Esophagus (tissue), 2 donors: ENCODE data around the gene PCID2. TPM values are rescaled to one million over a fixed set of nuclear protein-coding genes. Genes with fewer than 3 reads are reported as not detected.
A peak's percentile ranks its signal among the peaks of the same experiment; 100 is the strongest.

Experiments used
- H3K27ac ChIP-seq, 2 donors: one replicate each; pipeline ENCODE4 v1.5.1; 2013; ENCODE audit warnings: low read depth in 2 of 2, mild to moderate bottlenecking in 2 of 2, inconsistent platforms in 1 of 2, low read length in 1 of 2, moderate library complexity in 1 of 2
- H3K27me3 ChIP-seq, 2 donors: one replicate each; pipeline ENCODE4 v1.6.1; 2013; ENCODE audit warnings: low read length in 2 of 2, control low read depth in 1 of 2, mild to moderate bottlenecking in 1 of 2; ENCODE audit not compliant: insufficient read depth in 2 of 2, control insufficient read depth in 1 of 2
- H3K36me3 ChIP-seq, 2 donors: one replicate each; pipeline ENCODE4 v1.6.1; 2013; ENCODE audit warnings: low read length in 1 of 2; ENCODE audit not compliant: control insufficient read depth in 2 of 2, insufficient read depth in 2 of 2
- H3K4me1 ChIP-seq, 2 donors: one replicate each; pipeline ENCODE4 v1.6.1; 2013; ENCODE audit warnings: low read length in 1 of 2; ENCODE audit not compliant: control insufficient read depth in 2 of 2, insufficient read depth in 2 of 2
- H3K4me3 ChIP-seq, 2 donors: one replicate each; pipeline ENCODE4 v1.5.1; 2013; ENCODE audit warnings: low read length in 2 of 2, mild to moderate bottlenecking in 2 of 2, low read depth in 1 of 2, moderate library complexity in 1 of 2
- H3K9me3 ChIP-seq, 2 donors: one replicate each; pipeline ENCODE4 v1.6.1; 2013; ENCODE audit warnings: mild to moderate bottlenecking in 2 of 2, low read depth in 1 of 2, low read length in 1 of 2, moderate library complexity in 1 of 2; ENCODE audit not compliant: control insufficient read depth in 2 of 2, insufficient read depth in 1 of 2
- WGBS, 2 donors: extraction: QIAGEN DNeasy Blood & Tissue Kit; methylation state at CpG; one replicate each; pipeline ENCODE4 v1.1.7; 2013; 5-methylcytosine and 5-hydroxymethylcytosine counted together
- polyA plus RNA-seq, 2 donors: library from polyadenylated mRNA; stranded (reverse); fragments of 200-250 nt; gene quantifications; one replicate each; pipeline ENCODE4 v1.2.3, GENCODE V29; 2013
- donor health status: healthy with polysubstance abuse.
- donor health status: Bipolar disorder and iron deficiency.

Gene PCID2
- polyA plus RNA-seq, 2 donors: 17.8 to 20.7 TPM

DNA sequence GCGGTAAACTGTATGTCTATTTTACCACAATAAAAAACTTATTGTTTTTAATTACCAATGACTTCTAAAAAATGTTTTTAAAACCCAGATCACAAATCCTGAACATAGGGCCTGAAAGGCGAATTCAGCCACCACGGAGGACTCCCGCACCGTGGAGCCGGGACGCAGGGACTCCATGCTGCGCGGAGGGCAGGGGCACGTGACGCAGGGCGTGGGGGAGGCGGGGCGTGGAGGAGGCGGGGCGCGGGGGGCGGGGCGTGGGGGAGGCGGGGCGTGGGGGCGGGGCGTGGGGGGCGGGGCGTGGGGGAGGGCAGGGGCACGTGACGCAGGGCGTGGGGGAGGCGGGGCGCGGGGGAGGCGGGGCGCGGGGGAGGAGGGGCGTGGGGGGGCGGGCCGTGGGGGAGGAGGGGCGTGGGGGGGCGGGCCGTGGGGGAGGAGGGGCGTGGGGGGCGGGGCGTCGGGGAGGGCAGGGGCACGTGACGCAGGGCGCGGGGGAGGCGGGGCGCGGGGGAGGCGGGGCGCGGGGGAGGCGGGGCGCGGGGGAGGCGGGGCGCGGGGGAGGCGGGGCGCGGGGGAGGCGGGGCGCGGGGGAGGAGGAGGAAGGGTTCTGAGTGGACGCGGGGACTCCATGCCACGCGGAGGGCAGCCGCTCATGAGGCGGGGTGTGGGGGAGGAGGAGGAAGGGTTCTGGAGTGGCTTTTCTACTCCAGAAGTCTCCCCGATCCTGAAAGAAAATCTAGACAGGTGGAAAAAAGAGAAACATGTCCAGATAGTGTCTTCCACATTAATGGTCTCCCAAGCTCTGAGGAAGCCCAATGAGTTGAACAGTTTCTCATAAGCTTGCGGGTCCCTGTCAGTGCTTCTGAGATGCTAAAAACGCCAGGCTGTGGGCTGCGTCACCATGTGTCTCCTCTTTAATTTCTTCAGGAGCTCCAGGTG, 54.4 kb downstream of the PCID2 start:
- WGBS, 2 donors: 6 to 7% methylated on average over 22 to 34 of the region's 76 CpGs
- Histone ChIP-seq H3K4me3 (peak overlapping the region in 1 of 2 donors; percentile 41), H3K4me1 (peaks cover 0 to 8% of the 10 kb centered on the region in 2 donors), H3K27me3 (no peaks in the 10 kb centered on the region), H3K9me3 (no peaks in the 10 kb centered on the region), H3K27ac (peak overlapping the region in 1 of 2 donors; percentile 34), H3K36me3 (no peaks in the 10 kb centered on the region)

DNA sequence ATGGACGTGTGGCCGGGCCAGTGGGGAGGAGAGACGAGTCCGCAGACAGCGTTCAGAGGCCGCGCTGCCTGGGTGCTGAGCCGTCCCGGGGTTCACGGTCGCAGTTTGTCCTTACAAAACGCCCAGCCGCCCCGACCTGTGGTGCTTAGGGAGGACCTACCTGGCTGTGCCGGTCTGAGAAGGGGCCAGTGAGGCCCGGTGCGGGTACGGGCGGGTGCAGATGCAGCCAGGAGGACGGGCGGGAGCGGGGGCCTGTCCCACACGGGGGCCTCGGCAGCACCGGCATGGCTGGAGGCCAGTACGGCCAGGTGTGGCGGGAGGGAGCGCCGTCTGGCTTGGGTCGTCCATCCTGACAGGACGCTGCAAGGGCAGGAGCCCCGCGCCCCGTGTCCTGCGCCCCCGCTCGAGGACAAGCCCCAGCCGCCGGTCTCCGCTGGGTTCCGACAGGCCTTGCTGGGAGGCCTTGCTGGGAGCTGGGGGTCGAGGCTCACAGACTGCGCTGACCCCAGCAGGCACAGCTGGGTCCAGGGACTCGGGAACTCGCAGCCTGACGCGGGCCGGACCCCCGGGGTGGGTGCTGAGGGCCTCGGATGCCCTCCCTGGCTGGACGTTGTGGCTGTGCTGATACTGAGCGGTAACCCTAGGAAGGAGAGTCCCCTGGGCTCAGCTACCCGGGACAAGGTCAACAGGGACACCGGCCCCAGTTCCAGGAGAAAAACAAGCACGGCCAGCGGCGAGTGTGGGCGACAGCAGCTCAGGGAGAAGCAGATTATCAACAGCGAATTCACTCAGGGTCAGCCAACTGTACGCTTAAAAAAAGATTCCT, 55.3 kb downstream of the PCID2 start:
- Histone ChIP-seq H3K36me3 (no peaks in the 10 kb centered on the region), H3K4me1 (peaks cover 0 to 8% of the 10 kb centered on the region in 2 donors), H3K4me3 (peak overlapping the region; percentile 41 to 45), H3K27me3 (no peaks in the 10 kb centered on the region), H3K27ac (peak overlapping the region; percentile 34 to 78), H3K9me3 (no peaks in the 10 kb centered on the region)
- 12 to 16% methylated on average over 60 of the region's 60 CpGs for WGBS, 2 donors

DNA sequence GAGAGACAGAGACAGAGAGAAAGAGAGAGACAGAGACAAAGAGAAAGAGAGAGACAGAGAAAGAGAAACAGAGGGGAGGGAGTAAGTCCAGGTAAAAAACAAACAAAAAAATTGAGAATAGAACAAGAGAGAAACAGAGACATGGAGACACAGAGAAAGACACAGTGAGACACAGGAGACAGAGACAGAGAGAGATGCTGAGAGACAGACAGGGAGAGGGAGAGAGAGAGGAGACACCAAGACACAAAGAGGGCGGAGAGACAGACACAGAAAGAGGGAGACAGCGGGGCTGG, 55.8 kb downstream of the PCID2 start:
- H3K4me1 ChIP-seq: peaks cover 0 to 8% of the 10 kb centered on the region in 2 donors
- H3K27me3 ChIP-seq: no peaks in the 10 kb centered on the region
- no peak overlapping the region for H3K27ac ChIP-seq
- H3K9me3 ChIP-seq: no peaks in the 10 kb centered on the region
- H3K4me3 ChIP-seq: peak overlapping the region in 1 of 2 donors; percentile 41
- WGBS, 2 donors: 36 to 67% methylated on average over 2 of the region's 2 CpGs
- no peaks in the 10 kb centered on the region for H3K36me3 ChIP-seq

DNA sequence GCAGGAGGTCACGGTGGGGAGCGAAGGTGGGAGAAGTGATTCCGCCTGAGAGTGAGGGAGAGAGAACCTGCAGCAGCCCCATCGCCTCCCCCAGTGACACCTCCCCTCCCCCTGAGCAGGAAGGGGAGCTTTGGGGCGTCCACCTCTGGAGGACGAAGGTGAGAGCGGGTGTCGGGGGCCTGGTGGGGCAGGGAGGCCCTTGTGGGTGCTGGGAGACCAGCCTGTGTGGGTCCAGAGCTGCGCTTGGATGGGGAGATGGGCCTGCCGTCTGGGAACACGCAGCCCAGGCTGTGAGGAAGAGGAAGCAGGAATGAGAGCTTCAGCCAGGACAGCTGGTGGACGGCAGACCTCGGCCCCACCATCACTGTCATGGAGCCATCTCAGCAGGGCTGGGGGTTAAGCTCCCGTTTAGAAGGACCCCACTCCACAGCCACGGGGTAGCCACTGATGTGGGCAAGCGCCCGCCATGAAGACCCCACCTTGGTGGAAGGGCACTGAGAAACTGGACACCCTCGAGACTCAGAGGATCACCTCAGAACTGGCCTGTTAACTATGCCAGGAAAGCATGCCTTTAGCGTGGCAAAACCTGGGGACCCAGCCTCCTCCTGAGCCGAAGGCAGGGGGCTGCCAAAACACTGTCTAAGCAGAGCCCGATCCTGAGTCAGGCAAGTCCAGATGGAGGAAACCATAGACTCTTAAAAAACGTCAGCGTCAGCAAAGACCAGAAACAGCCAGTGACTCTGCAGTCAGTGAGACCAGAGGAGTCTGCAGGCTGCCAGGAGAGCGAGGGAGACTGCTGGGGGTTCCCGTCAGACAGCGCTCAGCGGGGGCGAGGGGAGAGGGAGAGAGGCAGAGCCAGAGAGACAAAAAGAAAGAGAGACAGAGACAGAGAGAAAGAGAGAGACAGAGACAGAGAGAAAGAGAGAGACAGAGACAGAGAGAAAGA, 56.5 kb downstream of the PCID2 start:
- Histone ChIP-seq H3K4me3 (no peak overlapping the region), H3K27me3 (no peaks in the 10 kb centered on the region), H3K4me1 (peaks cover 0 to 8% of the 10 kb centered on the region in 2 donors), H3K27ac (no peak overlapping the region), H3K9me3 (no peaks in the 10 kb centered on the region), H3K36me3 (no peaks in the 10 kb centered on the region)
- WGBS, 2 donors: 69 to 70% methylated on average over 28 of the region's 28 CpGs

DNA sequence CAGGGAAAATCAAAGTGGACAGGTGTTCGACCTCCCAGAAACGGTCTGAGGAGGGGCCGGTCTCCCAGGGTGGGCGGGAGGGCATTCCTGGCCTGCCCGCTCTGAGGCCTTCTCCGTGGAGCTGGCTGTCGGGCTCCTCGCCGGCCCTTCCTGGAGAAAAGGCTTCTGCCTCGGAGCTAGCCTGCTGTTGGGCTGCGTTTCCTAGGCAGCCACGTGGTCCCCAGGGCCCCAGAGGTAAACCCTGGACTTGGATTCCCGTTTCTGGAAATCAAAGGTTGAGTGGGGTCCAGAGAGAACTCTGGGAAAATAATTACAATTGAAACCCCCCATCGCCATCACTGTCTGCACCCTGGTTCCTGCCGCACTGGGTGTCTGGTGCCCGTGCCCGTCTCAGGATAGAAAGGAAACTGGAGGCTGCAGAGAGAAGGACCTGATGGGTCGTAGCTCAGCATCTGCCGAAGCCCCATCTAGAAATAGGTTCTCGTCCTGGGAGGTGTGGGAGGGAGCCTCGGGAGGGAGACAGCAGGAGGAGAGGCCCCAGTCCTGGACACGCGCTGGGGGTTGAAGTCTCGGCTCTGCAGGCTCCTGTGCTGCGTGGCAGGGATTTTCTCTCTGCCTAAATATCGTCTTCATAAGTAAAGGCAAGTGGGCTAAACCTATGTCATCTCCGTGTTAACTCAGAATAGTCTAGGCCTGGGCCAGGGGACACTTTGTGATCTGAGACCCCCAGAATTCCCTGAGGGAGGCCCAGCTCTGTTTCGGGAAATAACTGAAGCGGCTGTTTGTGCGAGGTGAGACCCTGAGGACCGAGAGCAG, 57.7 kb downstream of the PCID2 start:
- Histone ChIP-seq H3K27me3 (no peaks in the 10 kb centered on the region), H3K36me3 (no peaks in the 10 kb centered on the region), H3K4me3 (no peak overlapping the region), H3K9me3 (no peaks in the 10 kb centered on the region), H3K27ac (no peak overlapping the region), H3K4me1 (peaks cover 0 to 8% of the 10 kb centered on the region in 2 donors)
- 89 to 90% methylated on average over 31 of the region's 31 CpGs for WGBS, 2 donors

DNA sequence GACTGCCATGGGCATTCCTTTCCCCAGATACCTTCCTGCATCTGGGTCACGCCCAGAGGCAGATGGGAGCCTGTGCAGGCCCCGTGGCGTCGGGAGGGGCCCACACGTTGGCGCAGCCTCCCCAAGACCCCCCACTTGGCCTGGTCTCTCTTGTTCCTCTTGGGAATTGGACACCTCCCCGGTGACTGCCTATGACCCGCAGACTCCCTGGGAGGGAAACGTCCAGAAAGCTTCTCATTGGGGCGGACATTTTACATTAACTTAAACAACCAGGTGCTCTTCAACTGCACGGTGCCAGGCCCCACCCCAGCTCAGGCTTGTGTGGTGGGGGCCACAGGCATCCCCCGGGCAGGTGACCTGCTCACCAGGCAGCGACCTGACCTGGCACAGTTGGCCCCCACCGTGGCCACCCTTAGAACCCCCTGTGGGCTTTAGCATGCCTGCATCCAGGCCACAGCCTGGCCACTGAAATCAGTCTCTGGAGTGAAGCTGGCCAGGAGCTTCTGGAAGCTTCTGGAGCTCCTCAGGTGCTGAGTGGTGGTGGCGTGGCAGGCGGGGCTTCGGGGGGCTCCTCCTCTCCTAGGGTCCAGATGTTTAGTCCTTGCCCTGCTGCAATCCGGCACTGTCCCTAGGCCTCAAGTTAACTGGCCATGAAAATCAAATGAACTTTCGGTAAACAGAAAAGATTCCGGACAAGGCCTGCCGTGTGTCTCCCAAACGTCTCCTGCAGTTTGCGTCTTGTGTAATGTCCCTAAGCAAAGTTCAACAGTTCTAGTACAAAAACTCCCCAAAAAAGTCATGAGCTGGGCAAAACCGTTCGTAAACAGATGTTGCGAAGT, 58.5 kb downstream of the PCID2 start:
- Histone ChIP-seq H3K27ac (no peak overlapping the region), H3K9me3 (no peaks in the 10 kb centered on the region), H3K27me3 (no peaks in the 10 kb centered on the region), H3K36me3 (no peaks in the 10 kb centered on the region), H3K4me1 (peaks cover 0 to 8% of the 10 kb centered on the region in 2 donors), H3K4me3 (no peak overlapping the region)
- WGBS, 2 donors: 89% methylated on average over 26 of the region's 26 CpGs

DNA sequence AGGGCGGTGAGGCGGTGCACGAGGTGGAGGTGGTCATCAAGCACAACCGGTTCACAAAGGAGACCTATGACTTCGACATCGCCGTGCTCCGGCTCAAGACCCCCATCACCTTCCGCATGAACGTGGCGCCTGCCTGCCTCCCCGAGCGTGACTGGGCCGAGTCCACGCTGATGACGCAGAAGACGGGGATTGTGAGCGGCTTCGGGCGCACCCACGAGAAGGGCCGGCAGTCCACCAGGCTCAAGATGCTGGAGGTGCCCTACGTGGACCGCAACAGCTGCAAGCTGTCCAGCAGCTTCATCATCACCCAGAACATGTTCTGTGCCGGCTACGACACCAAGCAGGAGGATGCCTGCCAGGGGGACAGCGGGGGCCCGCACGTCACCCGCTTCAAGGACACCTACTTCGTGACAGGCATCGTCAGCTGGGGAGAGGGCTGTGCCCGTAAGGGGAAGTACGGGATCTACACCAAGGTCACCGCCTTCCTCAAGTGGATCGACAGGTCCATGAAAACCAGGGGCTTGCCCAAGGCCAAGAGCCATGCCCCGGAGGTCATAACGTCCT, 59.4 kb downstream of the PCID2 start:
- no peak overlapping the region for H3K27ac ChIP-seq
- WGBS, 2 donors: 94 to 95% methylated on average over 38 of the region's 38 CpGs
- no peaks in the 10 kb centered on the region for H3K36me3 ChIP-seq
- H3K4me1 ChIP-seq: peaks cover 0 to 8% of the 10 kb centered on the region in 2 donors
- no peaks in the 10 kb centered on the region for H3K9me3 ChIP-seq
- H3K27me3 ChIP-seq: no peaks in the 10 kb centered on the region
- H3K4me3 ChIP-seq: no peak overlapping the region

DNA sequence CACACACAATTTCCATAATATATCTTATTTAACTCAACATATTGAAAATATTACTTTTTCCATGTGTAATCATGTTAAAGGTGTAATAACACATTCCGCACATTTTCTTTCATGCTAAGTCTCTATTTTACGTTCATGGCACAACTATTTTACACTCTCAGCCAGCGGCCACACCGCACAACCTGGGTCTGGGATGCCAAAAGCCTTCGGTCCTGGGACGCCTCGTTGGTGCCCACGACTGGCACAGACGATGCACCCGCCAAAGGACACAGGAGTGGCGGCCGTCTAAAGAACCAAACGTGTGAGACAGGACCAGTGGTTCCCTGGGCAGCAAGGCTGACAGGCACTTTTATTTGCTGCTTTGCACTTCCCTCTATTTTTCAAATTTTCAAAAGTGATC, 60.1 kb downstream of the PCID2 start:
- Histone ChIP-seq H3K9me3 (no peaks in the 10 kb centered on the region), H3K36me3 (no peaks in the 10 kb centered on the region), H3K27ac (no peak overlapping the region), H3K27me3 (no peaks in the 10 kb centered on the region), H3K4me1 (peaks cover 0 to 7% of the 10 kb centered on the region in 2 donors), H3K4me3 (no peak overlapping the region)
- WGBS, 2 donors: 93 to 95% methylated on average over 13 of the region's 13 CpGs
